Measurements from ENCODE around the gene FAM13A. TPM values are rescaled to one million over a fixed set of nuclear protein-coding genes. Genes with fewer than 3 reads are reported as not detected.
"Not testable (repeated sequence)": the region's sequence is repeated elsewhere in the genome, so short reads cannot be mapped to it uniquely, and the experiment has no call there.

FAM13A gene
- total RNA-seq, 1 donor from 2014 or later: 40.3 TPM

- H3K36me3 Mint-ChIP-seq: no peaks in the 10 kb centered on the region
- H3K36me3 ChIP-seq: no peaks in the 10 kb centered on the region
- H3K27ac ChIP-seq: no peak overlapping the region
- no peaks in the 10 kb centered on the region for H3K79me2 ChIP-seq (ENCODE audit: low read depth)
- no peak overlapping the region for H3K4me2 ChIP-seq
- no peaks in the 10 kb centered on the region for H3F3A ChIP-seq (ENCODE audit: low read depth)
- H3K4me3 ChIP-seq: no peak overlapping the region
- H3K27me3 ChIP-seq: no peaks in the 10 kb centered on the region
- no peaks in the 10 kb centered on the region for H3K4me1 Mint-ChIP-seq
- peaks cover 10% of the 10 kb centered on the region for H3K27me3 Mint-ChIP-seq (ENCODE audit: insufficient read depth, low read depth)
- no peak overlapping the region for H2AFZ ChIP-seq (replicated peaks)
- H3K4me1 ChIP-seq: no peaks in the 10 kb centered on the region
- H3K9me3 ChIP-seq (ENCODE audit: low read depth): no peaks in the 10 kb centered on the region
- H4K20me1 ChIP-seq (ENCODE audit: low read depth): no peaks in the 10 kb centered on the region
- DNase-seq (ENCODE audit: low spot score): no peak
- H3K9me3 Mint-ChIP-seq: peaks cover 25% of the 10 kb centered on the region
- no peak overlapping the region for H3K9ac ChIP-seq
- no peak overlapping the region for H3K27ac Mint-ChIP-seq
- no peak overlapping the region for H3K4me3 Mint-ChIP-seq
- TF ChIP-seq EZH2phosphoT487 (IDR thresholded peaks at IDR 0.05): no peak
- no peak for TF ChIP-seq EZH2 (IDR thresholded peaks at IDR 0.05)
- no peak for TF ChIP-seq CTCF (IDR thresholded peaks at IDR 0.05)
Observed at GRCh38 chr4:89064848-89065247, 7.9 kb upstream of the FAM13A start.

DNA sequence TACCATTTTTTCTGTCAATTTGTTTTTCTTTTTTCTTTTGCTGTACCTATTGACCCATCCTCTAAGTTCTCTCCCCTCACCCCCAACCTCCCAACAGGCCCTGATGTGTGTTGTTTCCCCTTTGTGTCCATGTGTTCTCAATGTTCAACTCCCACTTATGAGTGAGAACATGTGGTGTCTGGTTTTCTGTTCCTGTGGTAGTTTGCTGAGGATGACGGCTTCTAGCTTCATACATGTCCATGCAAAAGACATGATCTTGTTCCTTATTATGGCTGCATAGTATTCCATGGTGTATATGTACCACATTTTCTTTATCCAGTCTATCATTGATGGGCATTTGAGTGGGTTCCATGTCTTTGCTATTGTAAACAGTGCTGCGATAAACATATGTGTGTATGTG lies 859 bp upstream of the FAM13A start:
- not testable (repeated sequence) for H3K36me3 Mint-ChIP-seq; H4K20me1 ChIP-seq (ENCODE audit: low read depth); H3K27ac ChIP-seq; DNase-seq (ENCODE audit: low spot score); H3K27me3 ChIP-seq; H3K9me3 ChIP-seq (ENCODE audit: low read depth); H3K36me3 ChIP-seq; H3K4me2 ChIP-seq; H3K9ac ChIP-seq; H3K4me3 ChIP-seq
- H3K79me2 ChIP-seq (ENCODE audit: low read depth): peaks cover 41% of the 10 kb centered on the region
- Mint-ChIP-seq H3K4me3 (peak overlapping the region; percentile 49), H3K27ac (peak overlapping the region; percentile 21), H3K9me3 (peaks cover 19% of the 10 kb centered on the region), H3K27me3 (ENCODE audit: insufficient read depth, low read depth) (peaks cover 10% of the 10 kb centered on the region), H3K4me1 (peaks cover 27% of the 10 kb centered on the region)
- peak overlapping the region; percentile 95 for H2AFZ ChIP-seq (replicated peaks)
- H3F3A ChIP-seq (ENCODE audit: low read depth): peaks cover 11% of the 10 kb centered on the region
- peaks cover 23% of the 10 kb centered on the region for H3K4me1 ChIP-seq

DNA sequence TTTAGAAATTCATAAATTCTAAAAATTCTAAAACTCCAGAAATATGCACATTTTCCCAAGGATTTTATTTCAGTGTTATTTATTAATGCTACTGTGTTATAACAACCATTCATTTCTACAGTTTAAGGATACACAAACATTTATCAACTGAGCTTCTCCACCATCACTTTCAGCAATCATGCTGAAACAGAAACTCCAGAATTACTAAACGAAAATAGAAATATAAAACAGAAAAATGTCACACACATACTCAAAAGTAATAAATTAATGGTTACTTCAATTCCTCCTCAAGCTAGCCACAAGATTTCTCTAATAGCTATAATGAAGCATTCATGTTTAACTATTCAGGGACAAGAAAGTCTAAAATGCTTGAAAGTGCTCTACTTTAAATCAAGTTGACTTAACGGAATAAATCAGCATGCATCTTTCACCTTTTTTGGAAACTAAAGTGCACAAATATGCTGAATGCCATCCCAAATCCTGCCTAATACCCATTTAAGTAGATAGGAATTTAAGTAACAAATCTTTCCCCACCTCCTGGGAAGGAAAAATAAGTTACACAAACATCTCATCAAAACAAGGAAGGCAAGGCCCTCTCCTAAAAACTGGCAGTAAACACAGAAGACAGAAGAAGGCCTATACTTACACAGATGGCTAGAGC lies 563 bp downstream of the FAM13A start:
- Histone ChIP-seq H3K79me2 (ENCODE audit: low read depth) (peaks cover 54% of the 10 kb centered on the region), H3K9me3 (ENCODE audit: low read depth) (no peaks in the 10 kb centered on the region), H2AFZ (replicated peaks) (peak overlapping the region; percentile 95), H3K4me3 (peak overlapping the region; percentile 79), H3K9ac (peak overlapping the region; percentile 47), H3K4me2 (peak overlapping the region; percentile 91), H3K27ac (peak overlapping the region; percentile 79), H3K27me3 (no peaks in the 10 kb centered on the region), H3K36me3 (no peaks in the 10 kb centered on the region), H3K4me1 (peaks cover 23% of the 10 kb centered on the region), H4K20me1 (ENCODE audit: low read depth) (peaks cover 7% of the 10 kb centered on the region), H3F3A (ENCODE audit: low read depth) (peaks cover 11% of the 10 kb centered on the region)
- H3K36me3 Mint-ChIP-seq: peaks cover 3% of the 10 kb centered on the region
- peaks cover 12% of the 10 kb centered on the region for H3K9me3 Mint-ChIP-seq
- H3K4me3 Mint-ChIP-seq: peak overlapping the region; percentile 89
- H3K4me1 Mint-ChIP-seq: peaks cover 30% of the 10 kb centered on the region
- no peak for DNase-seq (ENCODE audit: low spot score)
- H3K27ac Mint-ChIP-seq: peak overlapping the region; percentile 80
- peaks cover 2% of the 10 kb centered on the region for H3K27me3 Mint-ChIP-seq (ENCODE audit: insufficient read depth, low read depth)
- TF ChIP-seq CTCF (IDR thresholded peaks at IDR 0.05) (no peak), EZH2phosphoT487 (IDR thresholded peaks at IDR 0.05) (no peak), EZH2 (IDR thresholded peaks at IDR 0.05) (no peak)

Measured in neural progenitor cell (in vitro differentiated cells).